Lung (tissue), 12 donors: ENCODE results near the gene PRDM1. TPM values are rescaled to one million over a fixed set of nuclear protein-coding genes. Genes with fewer than 3 reads are reported as not detected.

Source experiments
- ATAC-seq: fragments of 200-7000 bp; cut with Tn5 transposase; one replicate; pipeline ENCODE4 v1.9.1; 2020; ENCODE audit warnings: moderate number of reproducible peaks; ENCODE audit not compliant: insufficient read depth, low FRiP score
- DNase-seq, 3 donors: peaks; one replicate each; pipeline ENCODE4 v3.0.0-alpha.2; 2013 to 2017
- H3K27ac ChIP-seq, 2 donors: one replicate each; pipeline ENCODE4 v1.5.1; 2013; ENCODE audit warnings: mild to moderate bottlenecking in 2 of 2, moderate library complexity in 2 of 2, control low read depth in 1 of 2, inconsistent platforms in 1 of 2, low read depth in 1 of 2, low read length in 1 of 2
- H3K27me3 ChIP-seq, 3 donors: one replicate each; pipeline ENCODE4 v1.5.1; 2013; ENCODE audit warnings: low read length in 2 of 3; ENCODE audit not compliant: control insufficient read depth in 3 of 3, insufficient read depth in 3 of 3
- H3K36me3 ChIP-seq, 4 donors: one replicate each; pipeline ENCODE4 v1.5.1; 2013; ENCODE audit warnings: low read length in 4 of 4, mild to moderate bottlenecking in 1 of 4, moderate library complexity in 1 of 4; ENCODE audit not compliant: control insufficient read depth in 4 of 4, insufficient read depth in 4 of 4
- H3K4me1 ChIP-seq, 5 donors: one replicate each; pipeline ENCODE4 v1.5.1; 2013; ENCODE audit warnings: low read length in 5 of 5, mild to moderate bottlenecking in 2 of 5, moderate library complexity in 1 of 5; ENCODE audit not compliant: control insufficient read depth in 5 of 5, insufficient read depth in 5 of 5
- H3K4me3 ChIP-seq: one replicate; pipeline ENCODE4 v1.5.1; 2013; ENCODE audit warnings: mild to moderate bottlenecking, control low read depth, moderate library complexity
- H3K9ac ChIP-seq, 2 donors: one replicate each; pipeline ENCODE4 v1.5.1; 2013; ENCODE audit warnings: low read length in 2 of 2, control low read depth in 1 of 2; ENCODE audit not compliant: insufficient read depth in 1 of 2
- H3K9me3 ChIP-seq, 4 donors: one replicate each; pipeline ENCODE4 v1.5.1; 2013; ENCODE audit warnings: low read length in 3 of 4, mild to moderate bottlenecking in 1 of 4, moderate library complexity in 1 of 4; ENCODE audit not compliant: control insufficient read depth in 4 of 4, insufficient read depth in 3 of 4
- CTCF ChIP-seq: IDR thresholded peaks from 2 replicates; pipeline ENCODE4 v1.5.1; 2012; ENCODE audit warnings: mild to moderate bottlenecking; ENCODE audit errors: control extremely low read depth, extremely low read depth
- WGBS, 2 donors: extraction: QIAGEN DNeasy Blood & Tissue Kit; methylation state at CpG; one replicate each; pipeline ENCODE4 v1.1.7; 2013; 5-methylcytosine and 5-hydroxymethylcytosine counted together
- polyA plus RNA-seq, 2 donors: library from polyadenylated mRNA; stranded (reverse); fragments of 200-250 nt; gene quantifications; one replicate each; pipeline ENCODE4 v1.2.1, GENCODE V29; 2013
- total RNA-seq, 2 donors: library from RNA; depleted of rRNA in 1 of 2; stranded (reverse); fragments of >200 nt in 1 of 2; gene quantifications; one replicate each; pipeline ENCODE4 v1.2.1, GENCODE V29; 2014 to 2021
- donor health status: control.
- donor health status: control.
- donor health status: Bipolar disorder and iron deficiency.
- donor health status: healthy.
- donor health status: DM: yes; HTN: yes; CAD: no.

Gene PRDM1
- total and polyA plus RNA-seq, 4 donors, result 2.3 to 12.4 (median 8.8) TPM

GRCh38 chr6:106044151-106044550 lies 42.0 kb upstream of the PRDM1 start:
- Histone ChIP-seq H3K36me3 (no peaks in the 10 kb centered on the region), H3K9ac (no peak overlapping the region), H3K4me1 (no peaks in the 10 kb centered on the region), H3K27me3 (peaks cover 0 to 19% (median 2%) of the 10 kb centered on the region in 3 donors), H3K4me3 (no peak overlapping the region), H3K9me3 (no peaks in the 10 kb centered on the region), H3K27ac (no peak overlapping the region)
- TF ChIP-seq CTCF, result no peak
- WGBS, 2 donors, result 88 to 92% methylated on average over 1 of the region's 1 CpG
- ATAC-seq, result no peak
- DNase-seq, result no peak

GRCh38 chr6:106045077-106045476 lies 41.1 kb upstream of the PRDM1 start:
- TF ChIP-seq CTCF, result no peak
- Histone ChIP-seq H3K9ac (no peak overlapping the region), H3K4me1 (no peaks in the 10 kb centered on the region), H3K36me3 (no peaks in the 10 kb centered on the region), H3K27me3 (peaks cover 0 to 26% (median 4%) of the 10 kb centered on the region in 3 donors), H3K9me3 (no peaks in the 10 kb centered on the region), H3K27ac (no peak overlapping the region), H3K4me3 (no peak overlapping the region)
- ATAC-seq (no peak), DNase-seq (no peak)
- WGBS, 2 donors, result 68 to 88% methylated on average over 2 of the region's 2 CpGs

GRCh38 chr6:106046116-106046853 lies 39.9 kb upstream of the PRDM1 start:
- 80 to 81% methylated on average over 10 of the region's 10 CpGs for WGBS, 2 donors
- TF ChIP-seq CTCF, result no peak
- ATAC-seq, result no peak

More at GRCh38 chr6:106046116-106046853, 39.9 kb upstream of the PRDM1 start:
- Histone ChIP-seq H3K4me3 (no peak overlapping the region), H3K36me3 (no peaks in the 10 kb centered on the region), H3K9ac (no peak overlapping the region), H3K4me1 (peaks cover 0 to 2% (median 0%) of the 10 kb centered on the region in 5 donors), H3K27me3 (peaks cover 0 to 24% (median 4%) of the 10 kb centered on the region in 3 donors), H3K9me3 (no peaks in the 10 kb centered on the region), H3K27ac (no peak overlapping the region)
- DNase-seq, result no peak
